ENCODE results near the gene PLBD2. TPM values are rescaled to one million over a fixed set of nuclear protein-coding genes. Genes with fewer than 3 reads are reported as not detected.

The PLBD2 gene
- total and polyA plus RNA-seq, 8 donors, result 2.7 to 32.4 (median 8.2) TPM

DNA sequence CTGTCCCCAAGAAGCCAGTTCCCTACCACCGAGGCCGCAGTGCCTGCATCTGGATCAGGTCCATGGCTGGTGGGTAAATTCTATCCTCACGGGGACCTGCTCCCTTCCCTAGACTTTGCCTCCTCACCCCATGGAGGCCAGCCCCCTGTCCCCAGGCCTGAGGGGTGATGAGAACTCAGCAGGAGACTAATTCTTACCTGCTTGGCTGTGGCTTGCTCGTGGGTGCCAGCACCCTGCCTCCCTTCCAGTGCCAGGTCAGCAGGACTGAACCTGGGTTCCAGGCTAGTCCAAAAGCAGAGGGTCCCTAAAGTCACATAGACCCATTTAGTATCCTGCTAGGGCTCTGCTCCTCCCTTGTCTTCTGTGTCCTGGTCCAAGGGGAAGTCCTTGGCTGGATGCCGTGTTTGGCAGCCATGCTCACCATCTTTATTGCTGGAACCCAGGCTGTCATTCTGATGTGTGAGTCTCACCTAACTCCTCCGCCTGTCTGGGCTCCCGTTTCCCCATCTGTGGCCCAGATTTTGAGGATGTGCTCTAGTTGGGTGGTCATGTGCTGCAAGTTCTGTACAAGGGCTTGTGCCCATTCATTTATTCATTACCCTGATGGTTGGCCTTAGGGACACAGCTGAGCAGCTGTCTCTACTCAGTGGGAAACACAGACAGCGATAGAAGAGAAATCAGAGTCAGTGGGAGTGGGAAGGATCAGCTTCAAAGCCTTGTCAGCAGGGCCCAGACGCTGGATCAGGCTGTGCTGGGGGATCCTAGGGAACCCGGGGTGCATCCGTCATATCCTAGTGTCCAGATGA lies 949 bp downstream of the PLBD2 start:
- DNase-seq, result peak in 1 of 2 donors; percentile 65
- peak overlapping the region; percentile 84 to 94 (median 88) for H3K27ac ChIP-seq

GRCh38 chr12:113359939-113360748 lies 1.8 kb downstream of the PLBD2 start:
- TF ChIP-seq POLR2A (IDR thresholded peaks at IDR 0.05) (no peak), POLR2AphosphoS5 (IDR thresholded peaks at IDR 0.05) (no peak), EP300 (IDR thresholded peaks at IDR 0.05) (no peak), CTCF (IDR thresholded peaks at IDR 0.05) (no peak)
- H3K27ac ChIP-seq, result peak overlapping the region in 4 of 5 donors; percentile 84 to 94 (median 88)
- no peak for DNase-seq
- H3K4me1 ChIP-seq, result peaks cover 7 to 34% (median 19%) of the 10 kb centered on the region in 4 donors
- 70 to 80% (median 79%) methylated on average over 8 to 9 of the region's 9 CpGs for WGBS, 5 donors
- intact Hi-C loops (cut with DNase I; ENCODE audit: low total_unique reads), result no loop called here
- H3K36me3 ChIP-seq, result peaks cover 0 to 18% (median 10%) of the 10 kb centered on the region in 4 donors
- H3K4me3 ChIP-seq, result peak overlapping the region in 2 of 4 donors; percentile 77 to 92
- no peaks in the 10 kb centered on the region for H3K27me3 ChIP-seq
- H3K9me3 ChIP-seq, result no peaks in the 10 kb centered on the region

More for the DNA sequence above, 949 bp downstream of the PLBD2 start:
- Histone ChIP-seq H3K4me3 (peak overlapping the region; percentile 77 to 92 (median 86)), H3K4me1 (peaks cover 7 to 34% (median 19%) of the 10 kb centered on the region in 4 donors), H3K9me3 (no peaks in the 10 kb centered on the region), H3K36me3 (peaks cover 0 to 13% (median 3%) of the 10 kb centered on the region in 4 donors), H3K27me3 (no peaks in the 10 kb centered on the region)
- intact Hi-C loops (cut with DNase I; ENCODE audit: low total_unique reads), result no loop called here
- 38 to 54% (median 48%) methylated on average over 11 of the region's 11 CpGs for WGBS, 5 donors
- TF ChIP-seq EP300 (IDR thresholded peaks at IDR 0.05) (no peak), POLR2AphosphoS5 (IDR thresholded peaks at IDR 0.05) (no peak), CTCF (IDR thresholded peaks at IDR 0.05) (no peak)

- H3K27me3 ChIP-seq, result no peaks in the 10 kb centered on the region
- H3K27ac ChIP-seq, result peak overlapping the region in 1 of 5 donors; percentile 31
- H3K36me3 ChIP-seq, result peaks cover 0 to 26% (median 18%) of the 10 kb centered on the region in 4 donors
- H3K4me1 ChIP-seq, result peaks cover 7 to 43% (median 19%) of the 10 kb centered on the region in 4 donors
- no peaks in the 10 kb centered on the region for H3K9me3 ChIP-seq
- WGBS, 5 donors, result 66 to 77% (median 72%) methylated on average over 12 of the region's 12 CpGs
- no peak for TF ChIP-seq POLR2AphosphoS5 (IDR thresholded peaks at IDR 0.05)
- no peak for TF ChIP-seq POLR2A (IDR thresholded peaks at IDR 0.05)
- TF ChIP-seq EP300 (IDR thresholded peaks at IDR 0.05), result no peak
- TF ChIP-seq CTCF (IDR thresholded peaks at IDR 0.05), result no peak
- DNase-seq, result no peak
- intact Hi-C loops (cut with DNase I; ENCODE audit: low total_unique reads), result no loop called here
- H3K4me3 ChIP-seq, result no peak overlapping the region
Measured at GRCh38 chr12:113361574-113362370, 3.4 kb downstream of the PLBD2 start.

DNA sequence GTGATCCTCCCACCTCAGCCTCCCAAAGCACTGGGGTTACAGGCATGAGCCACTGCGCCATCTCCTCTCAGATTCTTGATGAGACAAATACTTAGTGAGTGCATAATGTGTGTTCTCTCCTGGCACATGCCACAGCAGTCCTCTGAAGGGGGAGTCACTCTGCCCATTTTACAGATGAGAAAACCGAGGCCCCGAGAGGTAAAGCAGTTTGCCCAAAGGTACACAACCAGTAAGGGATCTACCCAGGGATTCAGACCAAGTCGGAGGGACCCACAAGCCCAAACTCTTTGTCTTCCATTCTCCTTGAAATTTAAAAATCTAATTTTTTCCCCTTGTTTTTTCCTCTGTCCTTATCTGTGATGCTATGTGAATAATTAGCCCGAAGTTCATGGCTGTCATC lies 6.3 kb downstream of the PLBD2 start:
- intact Hi-C loops (cut with DNase I; ENCODE audit: low total_unique reads), result no loop called here
- no peaks in the 10 kb centered on the region for H3K9me3 ChIP-seq

More for the DNA sequence above, 6.3 kb downstream of the PLBD2 start:
- H3K36me3 ChIP-seq, result peaks cover 0 to 41% (median 32%) of the 10 kb centered on the region in 4 donors
- no peak overlapping the region for H3K4me3 ChIP-seq
- H3K27me3 ChIP-seq, result no peaks in the 10 kb centered on the region
- no peak for DNase-seq
- H3K27ac ChIP-seq, result no peak overlapping the region
- H3K4me1 ChIP-seq, result peaks cover 0 to 27% (median 6%) of the 10 kb centered on the region in 4 donors
- WGBS, 5 donors, result 90 to 98% (median 94%) methylated on average over 5 of the region's 5 CpGs
- no peak for TF ChIP-seq CTCF (IDR thresholded peaks at IDR 0.05)
- no peak for TF ChIP-seq EP300 (IDR thresholded peaks at IDR 0.05)
- no peak for TF ChIP-seq POLR2A (IDR thresholded peaks at IDR 0.05)
- TF ChIP-seq POLR2AphosphoS5 (IDR thresholded peaks at IDR 0.05), result no peak
